ENCODE measurements around the gene UQCC3. TPM values are rescaled to one million over a fixed set of nuclear protein-coding genes. Genes with fewer than 3 reads are reported as not detected.
"Not testable (repeated sequence)": the region's sequence is repeated elsewhere in the genome, so short reads cannot be mapped to it uniquely, and the experiment has no call there.

UQCC3 gene
- total RNA-seq, 2 experiments from 2014 or later, result 7.2 to 9.0 TPM

GRCh38 chr11:62649486-62649885 is 22.0 kb upstream of the UQCC3 start:
- ATAC-seq, result no peak
- Mint-ChIP-seq H3K27me3 (no peaks in the 10 kb centered on the region), H3K4me1 (peaks cover 44% of the 10 kb centered on the region), H3K27ac (peak overlapping the region; percentile 19), H3K36me3 (peaks cover 14% of the 10 kb centered on the region), H3K4me3 (no peak overlapping the region), H3K9me3 (ENCODE audit: low read depth) (no peaks in the 10 kb centered on the region)
- no peak for DNase-seq
- CTCF ChIA-PET, result interaction anchor here (1.5 to 2.0 kb wide), 4 partner anchors 15 to 225 kb away, joined by 3 to 7 read pairs (median 6); partner anchors contain the start of genes C11orf98 and CSKMT

- H3K9me3 Mint-ChIP-seq (ENCODE audit: low read depth); DNase-seq; H3K4me3 Mint-ChIP-seq; H3K27me3 Mint-ChIP-seq; ATAC-seq; H3K27ac Mint-ChIP-seq: not testable (repeated sequence)
- H3K4me1 Mint-ChIP-seq, result peaks cover 44% of the 10 kb centered on the region
- CTCF ChIA-PET, result interaction anchor here (1.5 to 1.7 kb wide), 3 partner anchors 15 to 226 kb away, joined by 3 to 7 read pairs (median 4); partner anchors contain the start of genes C11orf98 and CSKMT
- H3K36me3 Mint-ChIP-seq, result peaks cover 10% of the 10 kb centered on the region
Observed at GRCh38 chr11:62650283-62650682, 21.2 kb upstream of the UQCC3 start.

- peaks cover 7% of the 10 kb centered on the region for H3K36me3 Mint-ChIP-seq
- DNase-seq, result no peak
- H3K9me3 Mint-ChIP-seq (ENCODE audit: low read depth), result no peaks in the 10 kb centered on the region
- peak overlapping the region; percentile 86 for H3K4me3 Mint-ChIP-seq
- ATAC-seq, result peak; percentile 2
- peaks cover 35% of the 10 kb centered on the region for H3K4me1 Mint-ChIP-seq
- H3K27me3 Mint-ChIP-seq, result no peaks in the 10 kb centered on the region
- H3K27ac Mint-ChIP-seq, result peak overlapping the region; percentile 85
- CTCF ChIA-PET, result interaction anchor here (0.6 to 1.5 kb wide), 9 partner anchors 10 to 134 kb away, joined by 3 to 15 read pairs (median 3); partner anchors contain the start of genes C11orf98, CSKMT, LBHD1 and TUT1
Observed at GRCh38 chr11:62652161-62653006, 19.1 kb upstream of the UQCC3 start.

- peaks cover 7% of the 10 kb centered on the region for H3K36me3 Mint-ChIP-seq
- CTCF ChIA-PET, result interaction anchor here (1.1 to 3.3 kb wide), 5 partner anchors 9 to 111 kb away, joined by 3 to 21 read pairs (median 3); partner anchors contain the start of genes C11orf98, CSKMT and MTA2
- no peaks in the 10 kb centered on the region for H3K27me3 Mint-ChIP-seq
- no peaks in the 10 kb centered on the region for H3K9me3 Mint-ChIP-seq (ENCODE audit: low read depth)
- peak overlapping the region; percentile 66 for H3K4me3 Mint-ChIP-seq
- ATAC-seq (no peak), DNase-seq (no peak)
- peaks cover 32% of the 10 kb centered on the region for H3K4me1 Mint-ChIP-seq
- H3K27ac Mint-ChIP-seq, result peak overlapping the region; percentile 72
Observed at GRCh38 chr11:62654297-62654696, 17.2 kb upstream of the UQCC3 start.

GRCh38 chr11:62656796-62657429 is 14.6 kb upstream of the UQCC3 start:
- CTCF ChIA-PET, result interaction anchor here (0.8 to 3.3 kb wide), 6 partner anchors 8 to 232 kb away, joined by 3 to 21 read pairs (median 4); partner anchors contain the start of genes C11orf98, CSKMT and TUT1
- no peak for DNase-seq
- peaks cover 20% of the 10 kb centered on the region for H3K4me1 Mint-ChIP-seq
- ATAC-seq, result no peak
- H3K27me3 Mint-ChIP-seq, result no peaks in the 10 kb centered on the region
- peaks cover 2% of the 10 kb centered on the region for H3K36me3 Mint-ChIP-seq
- no peaks in the 10 kb centered on the region for H3K9me3 Mint-ChIP-seq (ENCODE audit: low read depth)
- H3K4me3 Mint-ChIP-seq, result no peak overlapping the region
- no peak overlapping the region for H3K27ac Mint-ChIP-seq

- Mint-ChIP-seq H3K27me3 (no peaks in the 10 kb centered on the region), H3K9me3 (ENCODE audit: low read depth) (no peaks in the 10 kb centered on the region), H3K36me3 (peaks cover 41% of the 10 kb centered on the region), H3K4me3 (peak overlapping the region; percentile 97), H3K27ac (peak overlapping the region; percentile 95), H3K4me1 (peaks cover 34% of the 10 kb centered on the region)
- ATAC-seq (peak; percentile 41), DNase-seq (peak; percentile 78)
- CTCF ChIA-PET, result interaction anchor here (0.9 to 3.2 kb wide), 23 partner anchors 9 to 217 kb away, joined by 3 to 21 read pairs (median 6); partner anchors contain the start of genes B3GAT3, GANAB, HNRNPUL2 and INTS5
Observed at GRCh38 chr11:62664405-62665074, 6.9 kb upstream of the UQCC3 start.

GRCh38 chr11:62665075-62665598 is 6.3 kb upstream of the UQCC3 start, which contains the start of the genes C11orf98 and CSKMT:
TSS of gene C11orf98 (minus strand) at chr11:62665210. CDS start at chr11:62665169, 41 bp downstream.
TSS of gene CSKMT (plus strand) at chr11:62665312. CDS start at chr11:62665880, 568 bp downstream.
- DNase-seq (peak; percentile 97), ATAC-seq (peak; percentile 91)
- no peaks in the 10 kb centered on the region for H3K27me3 Mint-ChIP-seq
- peak within 1 kb of the TSS; percentile 95 for H3K27ac Mint-ChIP-seq
- peak within 1 kb of the TSS; percentile 97 for H3K4me3 Mint-ChIP-seq
- peaks cover 40% of the 10 kb centered on the region for H3K4me1 Mint-ChIP-seq
- peaks cover 42% of the 10 kb centered on the region for H3K36me3 Mint-ChIP-seq
- no peaks in the 10 kb centered on the region for H3K9me3 Mint-ChIP-seq (ENCODE audit: low read depth)
- CTCF ChIA-PET, result interaction anchor here (0.6 to 3.2 kb wide), 25 partner anchors 9 to 216 kb away, joined by 3 to 21 read pairs (median 5); partner anchors contain the start of genes B3GAT3, GANAB, HNRNPUL2 and INTS5

- Mint-ChIP-seq H3K4me1 (peaks cover 43% of the 10 kb centered on the region), H3K4me3 (peak overlapping the region; percentile 97)
- peak; percentile 80 for DNase-seq
Observed at GRCh38 chr11:62665599-62666258, 5.7 kb upstream of the UQCC3 start.

GRCh38 chr11:62666259-62666926 is 5.1 kb upstream of the UQCC3 start:
- Mint-ChIP-seq H3K4me1 (peaks cover 46% of the 10 kb centered on the region), H3K36me3 (peaks cover 47% of the 10 kb centered on the region), H3K4me3 (peak overlapping the region; percentile 97), H3K9me3 (ENCODE audit: low read depth) (no peaks in the 10 kb centered on the region), H3K27me3 (no peaks in the 10 kb centered on the region), H3K27ac (peak overlapping the region; percentile 95)
- no peak for DNase-seq
- CTCF ChIA-PET, result interaction anchor here (0.9 to 3.2 kb wide), 6 partner anchors 8 to 87 kb away, joined by 3 to 19 read pairs (median 7); partner anchors contain the start of genes INTS5, TUT1 and ZBTB3
- no peak for ATAC-seq

More at GRCh38 chr11:62665599-62666258, 5.7 kb upstream of the UQCC3 start:
- CTCF ChIA-PET, result interaction anchor here (0.6 to 3.2 kb wide), 21 partner anchors 9 to 216 kb away, joined by 3 to 21 read pairs (median 6); partner anchors contain the start of genes B3GAT3, GANAB, HNRNPUL2 and INTS5
- Mint-ChIP-seq H3K27ac (peak overlapping the region; percentile 95), H3K9me3 (ENCODE audit: low read depth) (no peaks in the 10 kb centered on the region), H3K36me3 (peaks cover 43% of the 10 kb centered on the region), H3K27me3 (no peaks in the 10 kb centered on the region)
- ATAC-seq, result peak; percentile 34

GRCh38 chr11:62667460-62667859 is 4.0 kb upstream of the UQCC3 start:
- ATAC-seq (no peak), DNase-seq (no peak)
- Mint-ChIP-seq H3K4me1 (peaks cover 51% of the 10 kb centered on the region), H3K27ac (peak overlapping the region; percentile 95), H3K9me3 (ENCODE audit: low read depth) (no peaks in the 10 kb centered on the region), H3K4me3 (peak overlapping the region; percentile 97), H3K27me3 (no peaks in the 10 kb centered on the region), H3K36me3 (peaks cover 49% of the 10 kb centered on the region)
- CTCF ChIA-PET, result interaction anchor here (0.8 to 7.7 kb wide), 6 partner anchors 12 to 124 kb away, joined by 3 to 50 read pairs (median 4); partner anchors contain the start of gene TUT1

GRCh38 chr11:62669420-62670161 is 1.9 kb upstream of the UQCC3 start:
- Mint-ChIP-seq H3K4me1 (peaks cover 53% of the 10 kb centered on the region), H3K4me3 (peak overlapping the region; percentile 95), H3K9me3 (ENCODE audit: low read depth) (no peaks in the 10 kb centered on the region), H3K27me3 (no peaks in the 10 kb centered on the region), H3K27ac (peak overlapping the region; percentile 96), H3K36me3 (peaks cover 43% of the 10 kb centered on the region)
- DNase-seq (no peak), ATAC-seq (no peak)
- CTCF ChIA-PET, result interaction anchor here (0.9 to 7.7 kb wide), 9 partner anchors 11 to 245 kb away, joined by 3 to 50 read pairs (median 5); partner anchors contain the start of gene TUT1
